KBM-7 (cell line): ENCODE measurements around the gene LRRC18.

Experiments used
- DNase-seq: peaks from one replicate; pipeline ENCODE4 v3.0.0-alpha.2; 2015
- in situ Hi-C: fragments of 300-500 bp; cut with MboI; formaldehyde crosslinking; loops from 2 replicates; pipeline ENCODE4 v1.14.3; 2020; ENCODE audit warnings: low sequenced_read_pairs, low pct_unique_long_range_greater_than_20kb, mixed read lengths

The LRRC18 gene

GRCh38 chr10:48947690-48948469 is 8.2 kb upstream of the LRRC18 start:
- DNase-seq = no peak
- in situ Hi-C loops = no loop called here

- in situ Hi-C loops = no loop called here
Observed at GRCh38 chr10:48946891-48947500, 7.4 kb upstream of the LRRC18 start.

GRCh38 chr10:48946332-48946731 is 6.7 kb upstream of the LRRC18 start:
- in situ Hi-C loops = no loop called here
- no peak for DNase-seq

More at GRCh38 chr10:48946891-48947500, 7.4 kb upstream of the LRRC18 start:
- DNase-seq = no peak

GRCh38 chr10:48945441-48946130 is 5.9 kb upstream of the LRRC18 start:
- peak; percentile 8 for DNase-seq
- in situ Hi-C loops = no loop called here

- no peak for DNase-seq
Observed at GRCh38 chr10:48944171-48944570, 4.5 kb upstream of the LRRC18 start.

GRCh38 chr10:48943096-48943495 is 3.5 kb upstream of the LRRC18 start:
- no peak for DNase-seq
- in situ Hi-C loops = no loop called here

More at GRCh38 chr10:48944171-48944570, 4.5 kb upstream of the LRRC18 start:
- in situ Hi-C loops = no loop called here

- in situ Hi-C loops = no loop called here
- no peak for DNase-seq
Observed at GRCh38 chr10:48941427-48942075, 1.9 kb upstream of the LRRC18 start.

- no peak for DNase-seq
- in situ Hi-C loops = no loop called here
Observed at GRCh38 chr10:48940958-48941357, 1.3 kb upstream of the LRRC18 start.

- in situ Hi-C loops = no loop called here
Observed at GRCh38 chr10:48940372-48940771, 732 bp upstream of the LRRC18 start.

GRCh38 chr10:48938990-48939536 is 577 bp downstream of the LRRC18 start:
- no peak for DNase-seq
- in situ Hi-C loops = no loop called here

More at GRCh38 chr10:48940372-48940771, 732 bp upstream of the LRRC18 start:
- DNase-seq = no peak

- DNase-seq = no peak
- in situ Hi-C loops = no loop called here
Observed at GRCh38 chr10:48938281-48938680, 1.4 kb downstream of the LRRC18 start.

GRCh38 chr10:48937796-48938195 is 1.8 kb downstream of the LRRC18 start:
- no peak for DNase-seq
- in situ Hi-C loops = no loop called here

GRCh38 chr10:48935577-48935976 is 4.1 kb downstream of the LRRC18 start:
- in situ Hi-C loops = no loop called here
- no peak for DNase-seq

- no peak for DNase-seq
- in situ Hi-C loops = no loop called here
Observed at GRCh38 chr10:48934672-48935501, 4.8 kb downstream of the LRRC18 start.

- in situ Hi-C loops = no loop called here
- no peak for DNase-seq
Observed at GRCh38 chr10:48932831-48933664, 6.6 kb downstream of the LRRC18 start.

GRCh38 chr10:48931188-48931587 is 8.5 kb downstream of the LRRC18 start:
- in situ Hi-C loops = no loop called here

GRCh38 chr10:48929413-48929990 is 10.1 kb downstream of the LRRC18 start:
- in situ Hi-C loops = no loop called here
- no peak for DNase-seq

More at GRCh38 chr10:48931188-48931587, 8.5 kb downstream of the LRRC18 start:
- peak; percentile 16 for DNase-seq
